Purkinje cell (primary cell): ENCODE results near the gene NOCT. TPM values are rescaled to one million over a fixed set of nuclear protein-coding genes. Genes with fewer than 3 reads are reported as not detected.

Source experiments
- polyA plus RNA-seq: library from polyadenylated mRNA; unstranded; fragments of >200 nt; fragmentation: Nextera tagmentation; gene quantifications from 2 replicates; pipeline ENCODE4 v1.2.1, GENCODE V29; 2014

Gene NOCT, protein sequence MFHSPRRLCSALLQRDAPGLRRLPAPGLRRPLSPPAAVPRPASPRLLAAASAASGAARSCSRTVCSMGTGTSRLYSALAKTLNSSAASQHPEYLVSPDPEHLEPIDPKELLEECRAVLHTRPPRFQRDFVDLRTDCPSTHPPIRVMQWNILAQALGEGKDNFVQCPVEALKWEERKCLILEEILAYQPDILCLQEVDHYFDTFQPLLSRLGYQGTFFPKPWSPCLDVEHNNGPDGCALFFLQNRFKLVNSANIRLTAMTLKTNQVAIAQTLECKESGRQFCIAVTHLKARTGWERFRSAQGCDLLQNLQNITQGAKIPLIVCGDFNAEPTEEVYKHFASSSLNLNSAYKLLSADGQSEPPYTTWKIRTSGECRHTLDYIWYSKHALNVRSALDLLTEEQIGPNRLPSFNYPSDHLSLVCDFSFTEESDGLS
- 1.8 and 4.9 TPM in 2 replicates for polyA plus RNA-seq

DNA sequence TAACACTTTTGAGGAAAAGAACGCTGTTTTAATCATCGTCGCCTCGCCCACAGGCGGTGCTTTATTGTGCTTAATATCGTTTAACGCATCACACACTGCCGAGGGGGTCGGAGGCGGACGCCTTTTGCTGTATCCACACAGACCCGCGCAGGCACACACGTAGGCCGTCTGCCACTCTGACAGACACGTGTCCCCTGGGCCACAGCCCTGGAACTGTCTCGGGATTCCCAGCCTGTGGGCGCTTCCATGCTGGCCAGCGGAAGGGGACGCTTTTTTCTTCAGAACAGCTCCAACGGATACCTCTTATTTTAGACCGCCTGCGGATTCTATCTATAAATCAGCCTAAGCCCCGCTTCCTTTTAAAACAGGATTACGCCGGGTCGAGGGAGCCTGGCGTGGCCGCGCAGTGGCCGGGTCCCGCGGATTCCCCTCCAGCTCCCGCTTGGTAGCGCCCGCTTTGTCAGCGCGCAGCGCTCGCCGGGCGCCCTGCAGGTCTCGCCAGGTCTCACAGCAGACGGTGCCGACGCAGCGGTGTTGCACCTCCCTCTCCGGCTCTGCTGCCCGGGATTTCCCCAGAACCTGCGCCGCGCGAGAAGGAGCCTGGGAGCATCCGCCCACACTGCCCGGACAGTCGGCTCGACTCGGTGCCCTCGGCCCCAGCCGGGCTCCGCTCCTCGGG lies at the start of gene NOCT:
Gene NOCT (plus strand): TSS at position 513 of the 679 bp plus-strand sequence. CDS start 201 bp downstream, outside the sequence.

Other genes starting within 250 kb of the NOCT start
- 13.3 and 15.2 TPM in 2 replicates for gene ELF2, start 161.4 kb downstream of the NOCT start, polyA plus RNA-seq